Endothelial cell of umbilical vein (primary cell): ENCODE measurements around the gene MAPKAP1. TPM values are rescaled to one million over a fixed set of nuclear protein-coding genes. Genes with fewer than 3 reads are reported as not detected.

ENCODE experiments used
- BruUV-seq: library from RNA; stranded (reverse); fragments of 400-500 nt; replicated peaks from 2 replicates; lab custom pipeline; 2021; lab: Mats Ljungman, UMichigan
- CTCF ChIA-PET: fragments of 300-600, 350-600 bp; sonication (Branson Sonifier 250); formaldehyde crosslinking; loops from one replicate; lab custom pipeline; 2021; ENCODE audit warnings: antibody characterized with exemption, inconsistent platforms; lab: Charles Lee
- POLR2A ChIA-PET: fragments of 300-600, 350-600 bp; sonication (Branson Sonifier 250); formaldehyde crosslinking; loops from one replicate; lab custom pipeline; 2021; ENCODE audit warnings: antibody characterized with exemption, inconsistent platforms; lab: Charles Lee
- DNase-seq: peaks from one replicate; pipeline ENCODE4 v3.0.0-alpha.2; 2011; ENCODE audit warnings: low read depth, low spot score
- FAIRE-seq: peaks from 2 replicates; lab custom pipeline; 2011; peaks lifted over from hg19 to GRCh38; lab: Jason Lieb, UNC
- H2AFZ ChIP-seq: 2 replicates; pipeline ENCODE4 v1.6.0; 2012; ENCODE audit warnings: low read depth, low read length, control low read depth, inconsistent platforms
- H3K27ac ChIP-seq: 2 replicates; pipeline ENCODE4 v1.5.1; 2011; ENCODE audit warnings: low read depth, mild to moderate bottlenecking, control low read depth, low read length, moderate library complexity; ENCODE audit not compliant: insufficient read depth
- H3K27me3 ChIP-seq, 2 experiments: 2 replicates each; pipeline versions ENCODE4 v1.6.0 to v1.6.1; 2011; ENCODE audit warnings: low read length in 2 of 2, mixed read lengths in 1 of 2; ENCODE audit not compliant: control insufficient read depth in 2 of 2, insufficient read depth in 2 of 2
- H3K36me3 ChIP-seq, 2 experiments: 2 replicates in 1 of 2; 3 replicates in 1 of 2; pipeline ENCODE4 v1.5.1; 2011; ENCODE audit warnings: low read length in 2 of 2, mild to moderate bottlenecking in 1 of 2, moderate library complexity in 1 of 2; ENCODE audit not compliant: control insufficient read depth in 2 of 2, insufficient read depth in 2 of 2; ENCODE audit errors: extremely low read depth in 1 of 2
- H3K4me1 ChIP-seq: 3 replicates; pipeline ENCODE4 v1.5.1; 2011; ENCODE audit warnings: mild to moderate bottlenecking, low read length; ENCODE audit not compliant: control insufficient read depth, insufficient read depth; ENCODE audit errors: extremely low read depth
- H3K4me2 ChIP-seq: 2 replicates; pipeline ENCODE4 v1.6.1; 2011; ENCODE audit warnings: low read length, control low read depth, mixed read lengths; ENCODE audit not compliant: insufficient read depth
- H3K4me3 ChIP-seq, 3 experiments: fragments of 200-600 bp in 1 of 3; sonication (generic), shearing (Covaris generic) in 1 of 3; replicated peaks in 1 of 3; 2 replicates each; pipeline ENCODE4 v1.5.1; 2011 to 2016; ENCODE audit warnings: control low read depth in 3 of 3, low read length in 3 of 3, mild to moderate bottlenecking in 2 of 3, inconsistent platforms in 1 of 3, low read depth in 1 of 3, moderate library complexity in 1 of 3; ENCODE audit not compliant: insufficient read depth in 1 of 3
- H3K79me2 ChIP-seq: 2 replicates; pipeline ENCODE4 v1.6.0; 2012; ENCODE audit warnings: low read length, inconsistent platforms; ENCODE audit not compliant: control insufficient read depth, insufficient read depth
- H3K9ac ChIP-seq: replicated peaks from 2 replicates; pipeline ENCODE3; 2011; ENCODE audit warnings: low read length, control low read depth; ENCODE audit not compliant: insufficient read depth; ENCODE audit errors: extremely low read depth
- H3K9me1 ChIP-seq: replicated peaks from 3 replicates; pipeline ENCODE4 v1.6.0; 2011; ENCODE audit warnings: mild to moderate bottlenecking, low read length; ENCODE audit not compliant: control insufficient read depth, insufficient read depth; ENCODE audit errors: extremely low read depth
- H3K9me3 ChIP-seq: replicated peaks from 2 replicates; pipeline ENCODE4 v1.5.1; 2012; ENCODE audit warnings: low read length, inconsistent platforms; ENCODE audit not compliant: control insufficient read depth, insufficient read depth
- H4K20me1 ChIP-seq: replicated peaks from 2 replicates; pipeline ENCODE3; 2011; ENCODE audit warnings: mild to moderate bottlenecking, low read length; ENCODE audit not compliant: control insufficient read depth, insufficient read depth; ENCODE audit errors: extremely low read depth
- EZH2 ChIP-seq: IDR thresholded peaks from 2 replicates; pipeline ENCODE4 v1.6.1; 2012; ENCODE audit warnings: borderline replicate concordance, low read depth, mild to moderate bottlenecking, moderate library complexity, low read length, inconsistent platforms; ENCODE audit not compliant: severe bottlenecking
- FOS ChIP-seq: IDR thresholded peaks from 2 replicates; pipeline ENCODE4 v1.6.1; 2011; ENCODE audit warnings: mild to moderate bottlenecking, low read length, moderate library complexity, borderline replicate concordance; ENCODE audit not compliant: insufficient read depth
- GATA2 ChIP-seq: IDR thresholded peaks from 2 replicates; pipeline ENCODE4 v1.7.0; 2011; ENCODE audit warnings: low read depth, mild to moderate bottlenecking, moderate library complexity, mixed read lengths, low read length; ENCODE audit not compliant: insufficient read length, insufficient read depth
- JUN ChIP-seq: IDR thresholded peaks from 2 replicates; pipeline ENCODE4 v1.6.1; 2011; ENCODE audit warnings: borderline replicate concordance, low read depth; ENCODE audit not compliant: insufficient read length, insufficient read depth
- MYC ChIP-seq: IDR thresholded peaks from one replicate; pipeline ENCODE4 v1.6.1; 2011; ENCODE audit warnings: mild to moderate bottlenecking, low read depth, low read length
- POLR2A ChIP-seq: IDR thresholded peaks from 2 replicates; pipeline ENCODE4 v1.6.1; 2012; ENCODE audit warnings: low read depth, mild to moderate bottlenecking, control low read depth, low read length
- POLR2AphosphoS5 ChIP-seq: IDR thresholded peaks from 2 replicates; pipeline ENCODE4 v1.6.1; 2012; ENCODE audit warnings: low read depth, mild to moderate bottlenecking, control low read depth, low read length, moderate library complexity; ENCODE audit not compliant: insufficient read depth
- dilution Hi-C: fragments of 300-500 bp; cut with MboI; formaldehyde crosslinking; loops from one replicate; pipeline ENCODE4 v1.15.0; 2019; ENCODE audit warnings: low sequenced_read_pairs; ENCODE audit not compliant: extremely low pct_ligation_motif_present
- intact Hi-C: fragments of 100-400 bp; cut with micrococcal nuclease; formaldehyde crosslinking; loops from one replicate; pipeline ENCODE4 v1.10.0; 2022
- polyA plus RNA-seq, 4 experiments: library from polyadenylated mRNA; depleted of rRNA in 3 of 4; stranded (reverse) in 3 of 4; unstranded in 1 of 4; fragments of >200 nt; gene quantifications; 2 replicates each; pipeline versions ENCODE4 v1.2.1 to v1.2.3, GENCODE V29; 2011 to 2012; ENCODE audit warnings: missing spikeins in 1 of 4
- total RNA-seq: library from RNA; stranded (reverse); gene quantifications from 2 replicates; pipeline ENCODE4 v1.2.3, GENCODE V29; 2021
- TF ChIP-seq, protein P1 (sequence below), 2 donors: IDR thresholded peaks; 1 replicate in 1 of 2; 2 replicates in 1 of 2; pipeline ENCODE4 v1.5.1; 2011; ENCODE audit warnings: low read length in 2 of 2, mild to moderate bottlenecking in 2 of 2, moderate library complexity in 2 of 2, control low read depth in 1 of 2, inconsistent platforms in 1 of 2, low read depth in 1 of 2; ENCODE audit not compliant: insufficient read depth in 1 of 2; ENCODE audit errors: extremely low read depth in 1 of 2
- TF ChIP-seq, protein P2 (sequence below): IDR thresholded peaks from 2 replicates; pipeline ENCODE4 v1.6.1; 2011; ENCODE audit not compliant: insufficient read depth, insufficient read length

The MAPKAP1 gene
- total and polyA plus RNA-seq, 2 donors (not counting 3 experiments of a cell fraction or from before 2014, with no cell fraction given): 61.9 to 99.1 TPM

DNA sequence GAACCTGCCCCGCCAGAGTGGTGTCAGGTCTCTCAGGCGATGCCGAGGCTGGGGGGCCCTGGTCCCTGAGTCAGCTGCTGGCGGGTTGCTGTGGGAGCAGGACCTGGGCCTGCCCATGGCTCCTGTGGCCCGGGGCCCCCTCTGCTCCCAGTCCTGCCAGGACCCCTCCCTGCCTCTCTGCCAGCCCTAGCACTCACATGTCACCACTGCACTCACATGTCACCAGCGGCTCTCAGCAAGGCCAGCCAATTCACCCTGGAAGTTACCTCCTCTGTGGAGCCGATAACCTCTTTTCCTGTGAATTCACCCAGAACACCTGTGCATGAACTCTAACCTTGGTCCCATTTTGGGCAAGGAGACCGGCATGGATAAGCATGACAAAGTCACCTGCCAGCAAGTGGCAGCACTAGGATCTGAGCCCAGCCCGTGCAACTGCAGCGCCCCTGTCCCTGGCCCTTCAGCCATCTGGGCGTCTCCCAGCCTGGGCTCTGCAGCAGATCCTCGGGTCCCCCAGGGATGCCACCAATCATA lies 275.2 kb downstream of the MAPKAP1 start:
- no TSS peak for BruUV-seq
- dilution Hi-C loops: no loop called here
- Histone ChIP-seq H3K27ac (no peak overlapping the region), H3K4me3 (no peak overlapping the region), H3K9ac (no peak overlapping the region), H3K79me2 (no peaks in the 10 kb centered on the region), H3K4me1 (no peaks in the 10 kb centered on the region), H3K9me3 (no peaks in the 10 kb centered on the region), H3K36me3 (no peaks in the 10 kb centered on the region), H3K4me2 (no peak overlapping the region), H2AFZ (no peak overlapping the region), H3K9me1 (no peaks in the 10 kb centered on the region), H4K20me1 (no peaks in the 10 kb centered on the region), H3K27me3 (no peaks in the 10 kb centered on the region)
- ChIA-PET POLR2A (no interaction called here), CTCF (no interaction called here)
- TF ChIP-seq GATA2 (no peak), EZH2 (no peak), POLR2A (no peak), JUN (no peak), MYC (no peak), POLR2AphosphoS5 (no peak), FOS (no peak)
- TF ChIP-seq, protein P1, sequence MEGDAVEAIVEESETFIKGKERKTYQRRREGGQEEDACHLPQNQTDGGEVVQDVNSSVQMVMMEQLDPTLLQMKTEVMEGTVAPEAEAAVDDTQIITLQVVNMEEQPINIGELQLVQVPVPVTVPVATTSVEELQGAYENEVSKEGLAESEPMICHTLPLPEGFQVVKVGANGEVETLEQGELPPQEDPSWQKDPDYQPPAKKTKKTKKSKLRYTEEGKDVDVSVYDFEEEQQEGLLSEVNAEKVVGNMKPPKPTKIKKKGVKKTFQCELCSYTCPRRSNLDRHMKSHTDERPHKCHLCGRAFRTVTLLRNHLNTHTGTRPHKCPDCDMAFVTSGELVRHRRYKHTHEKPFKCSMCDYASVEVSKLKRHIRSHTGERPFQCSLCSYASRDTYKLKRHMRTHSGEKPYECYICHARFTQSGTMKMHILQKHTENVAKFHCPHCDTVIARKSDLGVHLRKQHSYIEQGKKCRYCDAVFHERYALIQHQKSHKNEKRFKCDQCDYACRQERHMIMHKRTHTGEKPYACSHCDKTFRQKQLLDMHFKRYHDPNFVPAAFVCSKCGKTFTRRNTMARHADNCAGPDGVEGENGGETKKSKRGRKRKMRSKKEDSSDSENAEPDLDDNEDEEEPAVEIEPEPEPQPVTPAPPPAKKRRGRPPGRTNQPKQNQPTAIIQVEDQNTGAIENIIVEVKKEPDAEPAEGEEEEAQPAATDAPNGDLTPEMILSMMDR (IDR thresholded peaks at IDR 0.05; ENCODE audit: extremely low read depth in 1 of 2, insufficient read depth in 1 of 2, low read depth in 1 of 2, low read length in 2 of 2): no peak
- TF ChIP-seq, protein P2, sequence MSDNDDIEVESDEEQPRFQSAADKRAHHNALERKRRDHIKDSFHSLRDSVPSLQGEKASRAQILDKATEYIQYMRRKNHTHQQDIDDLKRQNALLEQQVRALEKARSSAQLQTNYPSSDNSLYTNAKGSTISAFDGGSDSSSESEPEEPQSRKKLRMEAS: no peak
- FAIRE-seq (no peak), DNase-seq (no peak)
- intact Hi-C loops: no loop called here
